Fibroblast of peridontal ligament (primary cell): ENCODE data around the gene ZDHHC23.

Experiments used
- DNase-seq: peaks from one replicate; pipeline ENCODE4 v3.0.0-alpha.2; 2010; ENCODE audit errors: extremely low read depth

ZDHHC23 gene

GRCh38 chr3:113947372-113948014 is at the start of gene ZDHHC23:
Gene ZDHHC23, plus strand, starts transcription at chr3:113948013. Its CDS starts 790 bp downstream, at chr3:113948803.
- peak; percentile 34 for DNase-seq

GRCh38 chr3:113898892-113899291 is 48.9 kb upstream of the ZDHHC23 start:
- DNase-seq = peak; percentile 58

GRCh38 chr3:113906568-113907140 is 41.2 kb upstream of the ZDHHC23 start:
- no peak for DNase-seq

- DNase-seq = no peak
These were observed 39.7 kb upstream of the ZDHHC23 start for GRCh38 chr3:113908133-113908532.

GRCh38 chr3:113910966-113911365 is 36.8 kb upstream of the ZDHHC23 start:
- DNase-seq = no peak

- peak; percentile 72 for DNase-seq
These were observed 35.1 kb upstream of the ZDHHC23 start for GRCh38 chr3:113912552-113913236.

- peak; percentile 54 for DNase-seq
These were observed 33.2 kb upstream of the ZDHHC23 start for GRCh38 chr3:113914646-113915045.

- DNase-seq = no peak
These were observed 20.3 kb upstream of the ZDHHC23 start for GRCh38 chr3:113927556-113927955.

- DNase-seq = no peak
These were observed 982 bp upstream of the ZDHHC23 start for GRCh38 chr3:113946831-113947230.

GRCh38 chr3:113948015-113948917 is 453 bp downstream of the ZDHHC23 start:
- no peak for DNase-seq

GRCh38 chr3:113952921-113953320 is 5.1 kb downstream of the ZDHHC23 start:
- DNase-seq = peak; percentile 10

- DNase-seq = no peak
These were observed 5.9 kb downstream of the ZDHHC23 start for GRCh38 chr3:113953677-113954076.

GRCh38 chr3:113954091-113954685 is 6.4 kb downstream of the ZDHHC23 start:
- no peak for DNase-seq

GRCh38 chr3:113963879-113964278 is 16.1 kb downstream of the ZDHHC23 start:
- DNase-seq = no peak

- DNase-seq = no peak
These were observed 18.4 kb downstream of the ZDHHC23 start for GRCh38 chr3:113966172-113966571.

GRCh38 chr3:113968986-113969385 is 21.2 kb downstream of the ZDHHC23 start:
- no peak for DNase-seq

- DNase-seq = no peak
These were observed 30.0 kb downstream of the ZDHHC23 start for GRCh38 chr3:113977822-113978221.

GRCh38 chr3:113979916-113980315 is 32.1 kb downstream of the ZDHHC23 start:
- DNase-seq = no peak

GRCh38 chr3:113981803-113982202 is 34.0 kb downstream of the ZDHHC23 start:
- DNase-seq = no peak

GRCh38 chr3:113983544-113983943 is 35.7 kb downstream of the ZDHHC23 start:
- DNase-seq = no peak

- DNase-seq = no peak
These were observed 37.7 kb downstream of the ZDHHC23 start for GRCh38 chr3:113985541-113985940.

- no peak for DNase-seq
These were observed 57.7 kb downstream of the ZDHHC23 start for GRCh38 chr3:114005481-114005880.
